ENCODE measurements around the gene MED13.
"Not testable (repeated sequence)": the region's sequence is repeated elsewhere in the genome, so short reads cannot be mapped to it uniquely, and the experiment has no call there.

Gene MED13

GRCh38 chr17:61908292-61909037 is 156.6 kb downstream of the MED13 start:
- no peak for DNase-seq (ENCODE audit: low read depth)

DNA sequence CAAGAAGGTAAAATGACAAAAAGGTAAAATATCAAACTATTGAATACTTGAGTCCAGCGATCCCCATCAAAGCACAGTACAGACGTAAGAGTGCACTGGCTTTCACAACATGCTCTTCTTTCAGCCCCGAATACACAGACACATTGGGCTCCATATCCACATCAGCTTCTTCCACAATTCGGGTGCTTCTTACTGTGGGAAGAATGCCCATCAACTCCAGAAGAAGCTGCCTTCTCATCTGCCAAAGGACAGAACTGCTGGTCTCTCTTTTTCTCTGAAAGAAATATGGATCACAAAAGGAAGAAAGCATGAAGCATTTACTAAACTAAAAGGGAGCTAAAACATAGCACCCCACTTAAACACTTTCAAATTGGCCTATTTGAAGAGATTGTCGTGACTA is 157.7 kb downstream of the MED13 start:
- no peak for DNase-seq (ENCODE audit: low read depth)

DNA sequence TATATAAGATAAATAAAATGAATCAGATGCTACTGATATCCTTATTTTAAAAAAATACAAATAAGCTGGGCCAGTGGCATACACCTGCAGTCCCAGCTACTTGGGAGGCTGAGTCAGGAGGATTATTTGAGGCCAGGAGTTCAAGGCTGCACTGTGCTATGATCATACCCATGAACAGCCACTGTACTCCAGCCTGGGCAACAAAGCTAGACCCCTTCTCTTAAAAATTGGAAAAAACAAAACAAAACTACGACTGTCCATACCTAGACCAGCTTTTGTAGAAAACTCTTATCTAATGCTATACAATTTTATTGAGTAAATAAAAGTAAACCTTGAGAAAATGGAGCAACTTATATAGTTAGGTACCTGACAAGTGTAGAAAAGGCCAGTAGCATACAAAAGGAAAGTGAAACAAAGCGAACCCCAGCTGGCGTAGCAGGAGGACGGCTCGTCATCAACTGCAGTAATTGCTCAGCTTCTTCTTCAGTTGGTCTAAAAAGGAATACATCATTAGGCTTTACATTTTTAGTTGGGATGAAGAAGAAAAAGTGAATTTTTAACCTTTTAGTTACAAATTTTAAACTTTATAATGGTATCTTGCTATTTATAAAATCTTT is 160.9 kb downstream of the MED13 start:
- DNase-seq (ENCODE audit: low read depth): no peak

DNA sequence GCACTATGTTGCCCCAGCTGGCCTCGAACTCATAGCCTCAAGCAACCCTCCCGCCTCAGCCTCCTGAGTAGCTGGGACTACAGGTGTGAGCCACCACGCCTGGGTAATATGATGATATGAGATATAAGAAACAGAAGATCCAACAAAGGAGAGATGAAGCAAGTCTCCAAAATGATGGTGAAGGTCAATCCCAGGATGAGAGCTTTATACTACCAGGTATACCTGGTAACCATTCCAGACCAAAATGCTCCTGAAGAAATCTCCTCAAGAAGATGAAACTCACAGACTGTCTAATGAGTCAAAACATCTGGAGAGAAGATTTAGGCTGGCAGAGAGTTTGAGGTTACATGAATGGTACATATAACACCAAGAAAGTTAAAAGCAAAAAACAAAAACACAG is 161.8 kb downstream of the MED13 start:
- no peak for DNase-seq (ENCODE audit: low read depth)

DNA sequence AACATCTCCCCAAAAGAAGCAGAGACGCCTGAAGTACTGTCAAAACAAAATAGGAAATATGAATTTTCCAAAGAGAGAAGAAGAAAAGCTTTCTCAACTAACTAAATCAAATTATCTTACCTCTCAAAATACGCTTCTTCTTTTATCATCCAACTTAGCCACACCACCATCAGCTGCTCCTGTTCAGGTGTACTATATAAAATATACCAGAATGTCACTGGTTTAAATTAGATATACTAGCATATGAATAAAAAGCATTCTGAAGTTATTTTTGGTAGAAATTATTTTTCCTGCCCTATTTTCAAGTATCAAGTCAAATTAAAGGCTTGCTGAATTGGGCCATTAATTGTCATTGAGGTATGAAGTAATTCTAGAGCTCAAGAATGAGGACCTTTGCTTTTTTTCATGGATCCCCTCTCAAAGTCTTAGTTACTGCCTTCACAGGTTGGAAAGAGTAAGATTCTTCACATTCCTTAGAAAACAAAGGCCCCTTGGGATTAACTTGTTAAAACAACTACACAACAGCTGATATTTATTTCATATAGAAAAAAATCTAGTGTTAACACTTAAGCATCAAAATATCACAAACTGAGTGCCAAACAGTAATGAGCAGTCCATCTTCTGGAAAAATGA is 167.4 kb downstream of the MED13 start:
- no peak for DNase-seq (ENCODE audit: low read depth)

- DNase-seq (ENCODE audit: low read depth): no peak
Observed at GRCh38 chr17:61895391-61895790, 169.7 kb downstream of the MED13 start.

DNA sequence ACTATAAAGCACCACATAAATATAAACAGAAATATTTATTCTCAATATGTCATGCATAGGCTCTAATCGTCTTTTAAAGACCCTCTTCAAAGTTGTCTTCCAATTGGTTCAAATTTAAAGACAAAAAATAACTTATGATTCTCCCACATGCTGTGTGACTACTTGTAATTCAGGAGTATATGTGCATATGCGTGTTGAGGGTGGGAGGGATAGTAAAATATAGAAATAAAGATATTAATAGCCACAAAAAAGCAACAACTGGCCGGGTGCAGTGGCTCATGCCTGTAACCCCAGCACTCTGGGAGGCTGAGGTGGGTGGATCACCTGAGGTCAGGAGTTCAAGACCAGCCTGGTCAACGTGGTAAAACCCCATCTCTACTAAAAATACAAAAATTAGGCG is 170.8 kb downstream of the MED13 start:
- DNase-seq (ENCODE audit: low read depth): not testable (repeated sequence)

All from HS-27A (cell line).